Measurements from ENCODE around the gene SBF2. TPM values are rescaled to one million over a fixed set of nuclear protein-coding genes. Genes with fewer than 3 reads are reported as not detected.

The SBF2 gene
- total RNA-seq, 1 donor from 2014 or later: 5.3 TPM

- intact Hi-C loops (cut with micrococcal nuclease): loop anchor here (1.0 to 10.0 kb wide), 5 partner anchors 111 to 461 kb away; partner anchors contain the start of gene ADM
- Mint-ChIP-seq H3K27me3 (ENCODE audit: insufficient read depth) (peaks cover 4% of the 10 kb centered on the region), H3K36me3 (ENCODE audit: low read depth) (peaks cover 3% of the 10 kb centered on the region), H3K4me1 (ENCODE audit: low read depth) (peaks cover 34% of the 10 kb centered on the region), H3K9me3 (no peaks in the 10 kb centered on the region), H3K27ac (peak overlapping the region; percentile 1), H3K4me3 (no peak overlapping the region)
- peak; percentile 11 for DNase-seq (ENCODE audit: low spot score)
Observed at GRCh38 chr11:9861860-9862725, 431.9 kb downstream of the SBF2 start.

- no peaks in the 10 kb centered on the region for H3K27me3 Mint-ChIP-seq (ENCODE audit: insufficient read depth)
- peaks cover 3% of the 10 kb centered on the region for H3K36me3 Mint-ChIP-seq (ENCODE audit: low read depth)
- peak; percentile 9 for DNase-seq (ENCODE audit: low spot score)
- H3K9me3 Mint-ChIP-seq: no peaks in the 10 kb centered on the region
- H3K4me1 Mint-ChIP-seq (ENCODE audit: low read depth): peaks cover 34% of the 10 kb centered on the region
- H3K4me3 Mint-ChIP-seq: peak overlapping the region; percentile 63
- H3K27ac Mint-ChIP-seq: peak overlapping the region; percentile 88
- intact Hi-C loops (cut with micrococcal nuclease): loop anchor here (1.0 to 10.0 kb wide), 5 partner anchors 19 to 448 kb away; partner anchors contain the start of gene ADM
Observed at GRCh38 chr11:9859554-9860305, 434.3 kb downstream of the SBF2 start.

DNA sequence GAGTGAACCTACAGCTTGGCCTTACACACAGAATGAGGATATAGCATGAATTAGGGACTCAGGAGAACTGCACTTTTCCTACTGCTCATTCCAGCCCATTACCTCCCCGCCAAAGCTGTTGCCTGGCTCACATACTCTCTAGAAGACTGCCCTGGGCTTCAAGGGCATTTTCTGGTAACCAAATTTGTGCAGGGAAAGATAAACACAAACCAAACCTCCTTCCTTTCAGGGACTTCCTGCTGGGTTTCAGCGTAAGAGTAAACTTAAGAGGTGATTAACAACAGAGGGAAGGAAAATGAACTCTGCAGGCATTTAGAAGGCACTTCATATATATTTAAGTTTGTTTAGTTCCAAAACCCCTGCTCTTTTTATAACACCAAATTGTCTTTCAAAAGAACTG is 435.2 kb downstream of the SBF2 start:
- Mint-ChIP-seq H3K4me1 (ENCODE audit: low read depth) (peaks cover 34% of the 10 kb centered on the region), H3K36me3 (ENCODE audit: low read depth) (peaks cover 3% of the 10 kb centered on the region), H3K9me3 (no peaks in the 10 kb centered on the region), H3K4me3 (peak overlapping the region; percentile 37), H3K27ac (peak overlapping the region; percentile 88), H3K27me3 (ENCODE audit: insufficient read depth) (no peaks in the 10 kb centered on the region)
- peak; percentile 7 for DNase-seq (ENCODE audit: low spot score)
- intact Hi-C loops (cut with micrococcal nuclease): no loop called here

DNA sequence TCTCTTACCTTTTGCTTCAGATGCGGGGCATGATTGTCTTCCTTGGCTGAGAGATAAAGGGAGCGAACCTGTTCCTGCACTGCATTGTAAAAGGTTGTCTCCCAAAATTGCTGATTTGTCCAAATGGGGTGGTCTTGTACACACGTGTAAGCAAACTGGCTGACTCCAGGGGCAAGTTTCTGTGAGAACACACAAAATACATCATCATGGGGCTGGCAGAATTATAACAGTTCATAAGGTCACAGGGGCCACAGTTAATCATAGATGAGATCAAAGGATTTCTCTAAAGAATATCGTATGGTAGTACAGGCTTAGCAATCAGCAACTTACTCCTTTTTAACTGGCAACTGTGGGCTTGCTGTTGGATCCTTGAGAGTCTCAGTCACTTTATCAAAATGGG is 435.8 kb downstream of the SBF2 start:
- peaks cover 34% of the 10 kb centered on the region for H3K4me1 Mint-ChIP-seq (ENCODE audit: low read depth)
- no peaks in the 10 kb centered on the region for H3K9me3 Mint-ChIP-seq
- peak overlapping the region; percentile 31 for H3K4me3 Mint-ChIP-seq
- H3K27ac Mint-ChIP-seq: peak overlapping the region; percentile 35
- no peaks in the 10 kb centered on the region for H3K27me3 Mint-ChIP-seq (ENCODE audit: insufficient read depth)
- peaks cover 3% of the 10 kb centered on the region for H3K36me3 Mint-ChIP-seq (ENCODE audit: low read depth)
- DNase-seq (ENCODE audit: low spot score): no peak
- intact Hi-C loops (cut with micrococcal nuclease): no loop called here

DNA sequence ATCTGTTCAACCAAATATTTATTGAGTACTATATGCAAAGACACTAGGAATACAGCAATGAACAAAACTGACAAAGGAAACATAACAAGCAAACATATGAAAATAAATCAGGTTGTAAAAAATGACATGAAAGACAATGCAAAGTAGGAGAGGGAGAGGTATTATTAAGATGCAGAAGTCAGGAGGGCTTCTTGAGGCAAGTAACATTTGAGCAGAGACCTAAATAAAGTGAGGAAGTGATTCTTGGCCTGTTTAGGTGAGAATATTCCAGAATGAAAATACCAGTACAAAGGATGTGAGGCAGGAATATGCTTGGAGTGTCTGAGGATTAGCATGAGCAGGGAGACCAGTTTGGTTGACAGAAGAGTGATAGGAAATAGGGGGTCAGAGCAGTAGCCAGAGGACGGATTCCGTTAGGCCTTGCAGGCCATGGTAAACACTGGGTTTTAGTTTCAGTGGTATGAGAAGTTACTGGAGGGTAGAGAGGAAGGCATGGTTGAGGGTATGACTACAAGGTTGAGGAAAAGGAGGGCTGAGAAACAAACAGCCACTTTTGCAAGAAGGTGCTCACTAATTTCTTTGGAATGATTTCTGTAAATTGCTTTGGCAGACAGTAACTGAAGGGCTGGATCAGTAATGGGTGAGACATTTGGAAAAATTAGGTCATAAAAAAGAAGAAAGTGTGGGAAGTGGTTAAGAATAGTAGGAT is 438.3 kb downstream of the SBF2 start:
- intact Hi-C loops (cut with micrococcal nuclease): no loop called here
- peaks cover 25% of the 10 kb centered on the region for H3K4me1 Mint-ChIP-seq (ENCODE audit: low read depth)
- no peaks in the 10 kb centered on the region for H3K36me3 Mint-ChIP-seq (ENCODE audit: low read depth)
- H3K9me3 Mint-ChIP-seq: no peaks in the 10 kb centered on the region
- no peak overlapping the region for H3K27ac Mint-ChIP-seq
- no peak overlapping the region for H3K4me3 Mint-ChIP-seq
- no peak for DNase-seq (ENCODE audit: low spot score)
- H3K27me3 Mint-ChIP-seq (ENCODE audit: insufficient read depth): no peaks in the 10 kb centered on the region

GRCh38 chr11:9853929-9854552 is 440.0 kb downstream of the SBF2 start:
- H3K27ac Mint-ChIP-seq: no peak overlapping the region
- intact Hi-C loops (cut with micrococcal nuclease): loop anchor here (1.0 kb wide), 1 partner anchor 11 kb away; no protein-coding TSS in a partner anchor
- H3K9me3 Mint-ChIP-seq: no peaks in the 10 kb centered on the region
- DNase-seq (ENCODE audit: low spot score): no peak
- H3K4me3 Mint-ChIP-seq: no peak overlapping the region
- H3K36me3 Mint-ChIP-seq (ENCODE audit: low read depth): peaks cover 6% of the 10 kb centered on the region
- H3K4me1 Mint-ChIP-seq (ENCODE audit: low read depth): peaks cover 11% of the 10 kb centered on the region
- H3K27me3 Mint-ChIP-seq (ENCODE audit: insufficient read depth): peaks cover 3% of the 10 kb centered on the region

DNA sequence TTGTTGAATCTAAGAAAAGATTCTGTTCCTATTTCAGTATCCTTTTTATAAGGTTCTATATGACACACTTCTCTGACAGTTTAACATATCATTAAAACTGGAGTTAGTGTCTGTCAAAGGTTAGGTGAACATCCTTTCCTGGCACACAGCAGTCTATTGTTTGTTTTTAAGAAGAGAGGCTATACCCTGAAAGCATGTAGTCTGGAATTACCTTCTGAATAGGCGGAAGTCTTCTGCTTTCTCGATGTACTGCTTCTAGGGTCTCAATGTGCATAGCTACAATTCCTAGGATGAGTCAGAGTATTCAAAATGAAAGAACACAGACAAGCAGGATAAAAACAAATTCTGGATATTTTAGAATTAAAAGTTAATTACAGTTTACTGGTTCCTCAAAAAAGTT is 441.6 kb downstream of the SBF2 start:
- no peak for DNase-seq (ENCODE audit: low spot score)
- peaks cover 6% of the 10 kb centered on the region for H3K36me3 Mint-ChIP-seq (ENCODE audit: low read depth)
- peaks cover 3% of the 10 kb centered on the region for H3K27me3 Mint-ChIP-seq (ENCODE audit: insufficient read depth)
- intact Hi-C loops (cut with micrococcal nuclease): no loop called here
- H3K4me3 Mint-ChIP-seq: no peak overlapping the region
- no peak overlapping the region for H3K27ac Mint-ChIP-seq
- no peaks in the 10 kb centered on the region for H3K9me3 Mint-ChIP-seq
- H3K4me1 Mint-ChIP-seq (ENCODE audit: low read depth): no peaks in the 10 kb centered on the region

DNA sequence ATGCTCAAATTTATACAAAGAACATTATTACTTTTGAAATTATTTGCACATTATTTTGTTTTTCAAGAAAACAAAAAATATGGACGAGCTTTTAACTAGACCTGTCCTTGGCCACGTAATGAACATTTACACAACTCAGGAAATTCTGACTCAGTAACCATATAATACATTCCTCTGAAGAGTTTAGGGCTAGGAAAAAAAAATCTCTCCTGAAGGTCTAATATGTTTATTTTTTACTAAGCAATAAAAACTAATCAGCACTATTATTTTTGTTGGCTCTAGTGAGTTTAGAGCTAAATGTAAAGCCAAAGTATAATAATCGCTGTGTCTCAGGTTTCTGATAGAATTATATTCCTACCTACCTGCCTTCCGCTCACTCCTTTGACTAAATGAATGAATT is 442.7 kb downstream of the SBF2 start:
- H3K4me3 Mint-ChIP-seq: no peak overlapping the region
- H3K9me3 Mint-ChIP-seq: no peaks in the 10 kb centered on the region
- DNase-seq (ENCODE audit: low spot score): no peak
- intact Hi-C loops (cut with micrococcal nuclease): no loop called here
- H3K27ac Mint-ChIP-seq: no peak overlapping the region
- peaks cover 11% of the 10 kb centered on the region for H3K36me3 Mint-ChIP-seq (ENCODE audit: low read depth)
- peaks cover 8% of the 10 kb centered on the region for H3K4me1 Mint-ChIP-seq (ENCODE audit: low read depth)
- H3K27me3 Mint-ChIP-seq (ENCODE audit: insufficient read depth): peaks cover 3% of the 10 kb centered on the region

GRCh38 chr11:9850224-9850895 is 443.7 kb downstream of the SBF2 start:
- H3K4me1 Mint-ChIP-seq (ENCODE audit: low read depth): peaks cover 13% of the 10 kb centered on the region
- no peak overlapping the region for H3K4me3 Mint-ChIP-seq

DNA sequence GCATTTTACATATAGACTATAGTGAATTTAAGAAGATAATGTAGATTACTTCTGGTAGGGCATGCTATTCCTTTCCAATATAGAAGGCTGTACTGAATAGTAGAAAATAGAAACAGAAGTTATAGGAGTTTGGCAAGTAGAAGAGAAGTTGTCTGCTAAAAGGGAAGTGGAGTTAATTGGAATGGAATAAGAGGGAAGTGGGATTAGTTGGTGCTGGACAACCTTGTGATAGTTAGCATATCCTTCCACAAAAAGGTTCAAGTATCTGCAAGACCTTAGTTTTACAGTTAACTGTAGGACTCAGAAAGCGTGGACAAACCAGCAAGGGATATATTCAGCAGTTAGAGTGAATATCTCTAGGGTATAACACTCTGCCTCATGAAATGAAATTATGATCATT is 444.6 kb downstream of the SBF2 start:
- H3K36me3 Mint-ChIP-seq (ENCODE audit: low read depth): peaks cover 21% of the 10 kb centered on the region
- peaks cover 13% of the 10 kb centered on the region for H3K4me1 Mint-ChIP-seq (ENCODE audit: low read depth)
- no peak overlapping the region for H3K27ac Mint-ChIP-seq
- no peak for DNase-seq (ENCODE audit: low spot score)
- intact Hi-C loops (cut with micrococcal nuclease): loop anchor here (10.0 kb wide), 1 partner anchor 895 kb away; no protein-coding TSS in a partner anchor
- peaks cover 3% of the 10 kb centered on the region for H3K27me3 Mint-ChIP-seq (ENCODE audit: insufficient read depth)
- H3K9me3 Mint-ChIP-seq: no peaks in the 10 kb centered on the region
- H3K4me3 Mint-ChIP-seq: no peak overlapping the region

More at GRCh38 chr11:9850224-9850895, 443.7 kb downstream of the SBF2 start:
- H3K27ac Mint-ChIP-seq: no peak overlapping the region
- H3K36me3 Mint-ChIP-seq (ENCODE audit: low read depth): peaks cover 16% of the 10 kb centered on the region
- H3K9me3 Mint-ChIP-seq: no peaks in the 10 kb centered on the region
- no peak for DNase-seq (ENCODE audit: low spot score)
- intact Hi-C loops (cut with micrococcal nuclease): no loop called here
- peaks cover 3% of the 10 kb centered on the region for H3K27me3 Mint-ChIP-seq (ENCODE audit: insufficient read depth)

GRCh38 chr11:9847636-9848035 is 446.4 kb downstream of the SBF2 start:
- no peak overlapping the region for H3K27ac Mint-ChIP-seq
- H3K4me1 Mint-ChIP-seq (ENCODE audit: low read depth): peaks cover 21% of the 10 kb centered on the region
- H3K4me3 Mint-ChIP-seq: no peak overlapping the region
- DNase-seq (ENCODE audit: low spot score): no peak
- H3K9me3 Mint-ChIP-seq: peaks cover 3% of the 10 kb centered on the region
- H3K36me3 Mint-ChIP-seq (ENCODE audit: low read depth): peaks cover 29% of the 10 kb centered on the region
- intact Hi-C loops (cut with micrococcal nuclease): loop anchor here (10.0 kb wide), 1 partner anchor 897 kb away; no protein-coding TSS in a partner anchor
- peaks cover 3% of the 10 kb centered on the region for H3K27me3 Mint-ChIP-seq (ENCODE audit: insufficient read depth)

GRCh38 chr11:9842923-9843322 is 451.1 kb downstream of the SBF2 start:
- intact Hi-C loops (cut with micrococcal nuclease): loop anchor here (1.0 to 10.0 kb wide), 6 partner anchors 10 to 902 kb away; partner anchors contain the start of genes ADM and ZNF143
- DNase-seq (ENCODE audit: low spot score): no peak
- Mint-ChIP-seq H3K9me3 (peaks cover 5% of the 10 kb centered on the region), H3K27ac (peak overlapping the region; percentile 10), H3K4me3 (peak overlapping the region; percentile 29), H3K36me3 (ENCODE audit: low read depth) (peaks cover 30% of the 10 kb centered on the region), H3K27me3 (ENCODE audit: insufficient read depth) (no peaks in the 10 kb centered on the region), H3K4me1 (ENCODE audit: low read depth) (peaks cover 59% of the 10 kb centered on the region)
